GM12873 (cell line): ENCODE results near the gene TRAP1.

Experiments used
- CTCF ChIP-seq: IDR thresholded peaks from 2 replicates; pipeline ENCODE4 v1.5.1; 2012; ENCODE audit warnings: low read depth, mild to moderate bottlenecking, moderate library complexity, low read length, control low read depth; ENCODE audit not compliant: insufficient read depth; ENCODE audit errors: missing control alignments

Gene TRAP1

GRCh38 chr16:3737181-3737580, 19.9 kb upstream of the TRAP1 start:
- TF ChIP-seq CTCF, result no peak

GRCh38 chr16:3736116-3736515, 18.8 kb upstream of the TRAP1 start:
- no peak for TF ChIP-seq CTCF

GRCh38 chr16:3735541-3735940, 18.2 kb upstream of the TRAP1 start:
- no peak for TF ChIP-seq CTCF

GRCh38 chr16:3734758-3735221, 17.5 kb upstream of the TRAP1 start:
- no peak for TF ChIP-seq CTCF

GRCh38 chr16:3734084-3734757, 16.9 kb upstream of the TRAP1 start:
- TF ChIP-seq CTCF, result no peak

GRCh38 chr16:3732171-3732570, 14.8 kb upstream of the TRAP1 start:
- no peak for TF ChIP-seq CTCF

- no peak for TF ChIP-seq CTCF
Measured at GRCh38 chr16:3731126-3731935, 14.0 kb upstream of the TRAP1 start.
